ENCODE measurements around the gene UBE3D. TPM values are rescaled to one million over a fixed set of nuclear protein-coding genes. Genes with fewer than 3 reads are reported as not detected.

UBE3D gene
- 5.4 TPM for polyA plus RNA-seq (2013, experiment 1 of 2)
- 5.3 TPM for polyA plus RNA-seq (2013, experiment 2 of 2)

GRCh38 chr6:83065511-83066192 is at the start of gene UBE3D:
Gene UBE3D, minus strand, starts transcription at chr6:83065841. Its CDS starts 123 bp downstream, at chr6:83065718.
- Histone ChIP-seq H4K91ac (ENCODE audit: low read length) (peak within 1 kb of the TSS; percentile 59), H3K4me2 (ENCODE audit: low read length, poor library complexity, severe bottlenecking) (peak within 1 kb of the TSS; percentile 90), H2BK120ac (ENCODE audit: low read depth, low read length) (peak within 1 kb of the TSS; percentile 59), H3K79me1 (replicated peaks; ENCODE audit: low read length, poor library complexity, severe bottlenecking) (peaks cover 10% of the 10 kb centered on the region), H2AFZ (ENCODE audit: low read depth, low read length) (peak within 1 kb of the TSS; percentile 93), H2AK5ac (ENCODE audit: low read length, severe bottlenecking) (no peak within 1 kb of the TSS), H3K27me3 (ENCODE audit: control insufficient read depth in 1 of 2, insufficient read depth in 1 of 2, low read length in 2 of 2) (no peaks in the 10 kb centered on the region), H3K36me3 (ENCODE audit: control insufficient read depth in 1 of 2, insufficient read depth in 2 of 2, low read depth in 1 of 2, low read length in 2 of 2) (no peaks in the 10 kb centered on the region), H2BK12ac (ENCODE audit: low read length in 2 of 2) (no peak within 1 kb of the TSS), H3K4ac (ENCODE audit: low read depth in 1 of 2, low read length in 2 of 2) (peak within 1 kb of the TSS in 1 of 2 experiments; percentile 73), H3K9me3 (ENCODE audit: control insufficient read depth, low read length) (no peaks in the 10 kb centered on the region), H3K23ac (ENCODE audit: low read length in 2 of 2) (no peak within 1 kb of the TSS), H3K4me1 (ENCODE audit: control insufficient read depth, insufficient read depth, low read depth, low read length) (peaks cover 3% of the 10 kb centered on the region), H3K14ac (ENCODE audit: low read length in 2 of 2) (peak within 1 kb of the TSS in 1 of 2 experiments; percentile 83), H3K18ac (ENCODE audit: low read depth in 1 of 2, low read length in 2 of 2) (peak within 1 kb of the TSS; percentile 61 to 96), H3K27ac (ENCODE audit: low read length, poor library complexity, severe bottlenecking) (peak within 1 kb of the TSS; percentile 38), H3K9ac (ENCODE audit: low read length) (peak within 1 kb of the TSS; percentile 91), H3K4me3 (ENCODE audit: insufficient read depth in 1 of 2, low read depth in 1 of 2, low read length in 2 of 2) (peak within 1 kb of the TSS; percentile 91 to 96), H2BK15ac (ENCODE audit: low read depth, poor library complexity, severe bottlenecking) (peak within 1 kb of the TSS; percentile 80), H4K8ac (ENCODE audit: low read length) (peak within 1 kb of the TSS; percentile 69), H2BK5ac (ENCODE audit: low read depth, low read length, poor library complexity, severe bottlenecking) (peak within 1 kb of the TSS; percentile 79)
- WGBS: 4% methylated on average over 48 of the region's 48 CpGs
- DNase-seq: peak; percentile 89

GRCh38 chr6:83114164-83114563 is 48.5 kb upstream of the UBE3D start:
- H3K27ac ChIP-seq (ENCODE audit: low read length, poor library complexity, severe bottlenecking): no peak overlapping the region

GRCh38 chr6:83113258-83113657 is 47.6 kb upstream of the UBE3D start:
- no peak overlapping the region for H4K91ac ChIP-seq (ENCODE audit: low read length)
- H3K4ac ChIP-seq (ENCODE audit: low read depth in 1 of 2, low read length in 2 of 2): no peak overlapping the region
- H3K27ac ChIP-seq (ENCODE audit: low read length, poor library complexity, severe bottlenecking): peak overlapping the region; percentile 72
- H2AFZ ChIP-seq (ENCODE audit: low read depth, low read length): no peak overlapping the region
- H2AK5ac ChIP-seq (ENCODE audit: low read length, severe bottlenecking): no peak overlapping the region
- WGBS: 95% methylated on average over 3 of the region's 4 CpGs
- H2BK15ac ChIP-seq (ENCODE audit: low read depth, poor library complexity, severe bottlenecking): no peak overlapping the region
- peaks cover 3% of the 10 kb centered on the region for H3K4me1 ChIP-seq (ENCODE audit: control insufficient read depth, insufficient read depth, low read depth, low read length)
- no peak overlapping the region for H3K18ac ChIP-seq (ENCODE audit: low read depth in 1 of 2, low read length in 2 of 2)
- H3K27me3 ChIP-seq (ENCODE audit: control insufficient read depth in 1 of 2, insufficient read depth in 1 of 2, low read length in 2 of 2): no peaks in the 10 kb centered on the region
- peaks cover 0 to 44% of the 10 kb centered on the region in 2 experiments for H3K36me3 ChIP-seq (ENCODE audit: control insufficient read depth in 1 of 2, insufficient read depth in 2 of 2, low read depth in 1 of 2, low read length in 2 of 2)
- no peak overlapping the region for H2BK120ac ChIP-seq (ENCODE audit: low read depth, low read length)
- peak overlapping the region; percentile 16 for H3K4me2 ChIP-seq (ENCODE audit: low read length, poor library complexity, severe bottlenecking)
- no peak overlapping the region for H2BK12ac ChIP-seq (ENCODE audit: low read length in 2 of 2)
- H3K14ac ChIP-seq (ENCODE audit: low read length in 2 of 2): no peak overlapping the region
- no peak overlapping the region for H3K23ac ChIP-seq (ENCODE audit: low read length in 2 of 2)
- H3K4me3 ChIP-seq (ENCODE audit: insufficient read depth in 1 of 2, low read depth in 1 of 2, low read length in 2 of 2): no peak overlapping the region
- H3K9ac ChIP-seq (ENCODE audit: low read length): no peak overlapping the region
- H3K79me1 ChIP-seq (replicated peaks; ENCODE audit: low read length, poor library complexity, severe bottlenecking): peaks cover 2% of the 10 kb centered on the region
- H4K8ac ChIP-seq (ENCODE audit: low read length): no peak overlapping the region
- no peaks in the 10 kb centered on the region for H3K9me3 ChIP-seq (ENCODE audit: control insufficient read depth, low read length)
- no peak overlapping the region for H2BK5ac ChIP-seq (ENCODE audit: low read depth, low read length, poor library complexity, severe bottlenecking)
- no peak for DNase-seq

More at GRCh38 chr6:83114164-83114563, 48.5 kb upstream of the UBE3D start:
- H3K14ac ChIP-seq (ENCODE audit: low read length in 2 of 2): no peak overlapping the region
- peaks cover 3% of the 10 kb centered on the region for H3K4me1 ChIP-seq (ENCODE audit: control insufficient read depth, insufficient read depth, low read depth, low read length)
- no peaks in the 10 kb centered on the region for H3K79me1 ChIP-seq (replicated peaks; ENCODE audit: low read length, poor library complexity, severe bottlenecking)
- peaks cover 0 to 46% of the 10 kb centered on the region in 2 experiments for H3K36me3 ChIP-seq (ENCODE audit: control insufficient read depth in 1 of 2, insufficient read depth in 2 of 2, low read depth in 1 of 2, low read length in 2 of 2)
- peak; percentile 33 for DNase-seq
- no peak overlapping the region for H3K4ac ChIP-seq (ENCODE audit: low read depth in 1 of 2, low read length in 2 of 2)
- no peaks in the 10 kb centered on the region for H3K27me3 ChIP-seq (ENCODE audit: control insufficient read depth in 1 of 2, insufficient read depth in 1 of 2, low read length in 2 of 2)
- H2AFZ ChIP-seq (ENCODE audit: low read depth, low read length): no peak overlapping the region
- H3K18ac ChIP-seq (ENCODE audit: low read depth in 1 of 2, low read length in 2 of 2): no peak overlapping the region
- no peak overlapping the region for H3K9ac ChIP-seq (ENCODE audit: low read length)
- H4K8ac ChIP-seq (ENCODE audit: low read length): no peak overlapping the region
- H3K4me2 ChIP-seq (ENCODE audit: low read length, poor library complexity, severe bottlenecking): no peak overlapping the region
- H3K4me3 ChIP-seq (ENCODE audit: insufficient read depth in 1 of 2, low read depth in 1 of 2, low read length in 2 of 2): no peak overlapping the region
- no peak overlapping the region for H2AK5ac ChIP-seq (ENCODE audit: low read length, severe bottlenecking)
- no peak overlapping the region for H2BK120ac ChIP-seq (ENCODE audit: low read depth, low read length)
- H3K9me3 ChIP-seq (ENCODE audit: control insufficient read depth, low read length): no peaks in the 10 kb centered on the region
- H2BK15ac ChIP-seq (ENCODE audit: low read depth, poor library complexity, severe bottlenecking): no peak overlapping the region
- no CpG with 5 or more reads among the region's 1 CpG for WGBS
- H4K91ac ChIP-seq (ENCODE audit: low read length): no peak overlapping the region
- no peak overlapping the region for H3K23ac ChIP-seq (ENCODE audit: low read length in 2 of 2)
- H2BK12ac ChIP-seq (ENCODE audit: low read length in 2 of 2): no peak overlapping the region
- no peak overlapping the region for H2BK5ac ChIP-seq (ENCODE audit: low read depth, low read length, poor library complexity, severe bottlenecking)

GRCh38 chr6:83108378-83108777 is 42.7 kb upstream of the UBE3D start:
- H2AFZ ChIP-seq (ENCODE audit: low read depth, low read length): no peak overlapping the region
- WGBS: 100% methylated on average over 1 of the region's 1 CpG
- H4K8ac ChIP-seq (ENCODE audit: low read length): no peak overlapping the region
- H3K14ac ChIP-seq (ENCODE audit: low read length in 2 of 2): no peak overlapping the region
- H3K27ac ChIP-seq (ENCODE audit: low read length, poor library complexity, severe bottlenecking): no peak overlapping the region
- H3K9me3 ChIP-seq (ENCODE audit: control insufficient read depth, low read length): no peaks in the 10 kb centered on the region
- H3K4me2 ChIP-seq (ENCODE audit: low read length, poor library complexity, severe bottlenecking): no peak overlapping the region
- H2BK15ac ChIP-seq (ENCODE audit: low read depth, poor library complexity, severe bottlenecking): no peak overlapping the region
- DNase-seq: no peak
- H2BK12ac ChIP-seq (ENCODE audit: low read length in 2 of 2): no peak overlapping the region
- H3K4me1 ChIP-seq (ENCODE audit: control insufficient read depth, insufficient read depth, low read depth, low read length): peaks cover 3% of the 10 kb centered on the region
- H3K36me3 ChIP-seq (ENCODE audit: control insufficient read depth in 1 of 2, insufficient read depth in 2 of 2, low read depth in 1 of 2, low read length in 2 of 2): peaks cover 0 to 38% of the 10 kb centered on the region in 2 experiments
- H3K4me3 ChIP-seq (ENCODE audit: insufficient read depth in 1 of 2, low read depth in 1 of 2, low read length in 2 of 2): no peak overlapping the region
- H3K79me1 ChIP-seq (replicated peaks; ENCODE audit: low read length, poor library complexity, severe bottlenecking): peaks cover 2% of the 10 kb centered on the region
- H4K91ac ChIP-seq (ENCODE audit: low read length): no peak overlapping the region
- H3K4ac ChIP-seq (ENCODE audit: low read depth in 1 of 2, low read length in 2 of 2): no peak overlapping the region
- no peak overlapping the region for H2AK5ac ChIP-seq (ENCODE audit: low read length, severe bottlenecking)
- no peak overlapping the region for H3K18ac ChIP-seq (ENCODE audit: low read depth in 1 of 2, low read length in 2 of 2)
- no peaks in the 10 kb centered on the region for H3K27me3 ChIP-seq (ENCODE audit: control insufficient read depth in 1 of 2, insufficient read depth in 1 of 2, low read length in 2 of 2)
- no peak overlapping the region for H3K23ac ChIP-seq (ENCODE audit: low read length in 2 of 2)
- H3K9ac ChIP-seq (ENCODE audit: low read length): no peak overlapping the region
- H2BK120ac ChIP-seq (ENCODE audit: low read depth, low read length): no peak overlapping the region
- H2BK5ac ChIP-seq (ENCODE audit: low read depth, low read length, poor library complexity, severe bottlenecking): no peak overlapping the region

All from mesenchymal stem cell (in vitro differentiated cells and primary cell).